22Rv1 (cell line): Measurements from ENCODE around the gene ABHD16A.

Experiments
- CTCF ChIP-seq: fragments of 450-650 bp; IDR thresholded peaks from 2 replicates; pipeline ENCODE4 v1.5.1; 2017; ENCODE audit warnings: mild to moderate bottlenecking
- ZFX ChIP-seq: fragments of 450-650 bp; IDR thresholded peaks from 2 replicates; pipeline ENCODE4 v1.6.1; 2017; ENCODE audit warnings: antibody characterized with exemption, borderline replicate concordance

DNA sequence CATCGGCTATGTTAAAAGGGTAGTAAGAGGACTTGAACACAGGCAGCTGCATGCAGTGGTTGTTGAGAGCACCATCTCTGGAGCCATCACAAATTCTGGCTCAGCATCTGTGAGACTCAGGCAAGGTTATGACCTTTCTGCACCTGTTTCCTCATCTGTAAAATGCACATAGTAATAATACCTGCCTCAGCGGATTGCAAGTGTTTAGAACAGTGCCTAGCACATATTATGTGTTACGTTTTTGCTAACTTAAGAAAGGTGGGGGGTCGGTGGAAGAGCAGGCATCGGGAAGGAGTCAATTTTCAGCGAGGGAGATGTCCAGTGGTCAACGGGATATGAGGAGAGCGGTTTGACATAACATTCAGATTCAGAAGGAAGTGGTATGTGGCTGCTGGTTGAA is 25.2 kb downstream of the ABHD16A start:
- TF ChIP-seq CTCF (no peak), ZFX (no peak)
